A673 (cell line): Measurements from ENCODE around the gene BACH1. TPM values are rescaled to one million over a fixed set of nuclear protein-coding genes. Genes with fewer than 3 reads are reported as not detected.

Experiments
- BruUV-seq: library from RNA; stranded (reverse); fragments of 400-500 nt; replicated peaks from 2 replicates; lab custom pipeline; 2021; lab: Mats Ljungman, UMichigan
- CTCF ChIA-PET: fragments of 300-600 bp; sonication (Branson Sonifier 250); formaldehyde crosslinking; loops from one replicate; lab custom pipeline; 2022; ENCODE audit warnings: antibody characterized with exemption; lab: Charles Lee
- POLR2A ChIA-PET: fragments of 300-600 bp; sonication (Branson Sonifier 250); formaldehyde crosslinking; loops from one replicate; lab custom pipeline; 2022; ENCODE audit warnings: antibody characterized with exemption; ENCODE audit not compliant: low non-redundant PET; lab: Charles Lee
- DNase-seq: peaks from one replicate; pipeline ENCODE4 v3.0.0-alpha.2; 2015; ENCODE audit warnings: low spot score
- H3K27ac ChIP-seq: fragments of 200-600 bp; sonication (generic); 2 replicates; pipeline ENCODE4 v1.5.1; 2016; ENCODE audit warnings: mixed run types, low read depth, mild to moderate bottlenecking, mixed read lengths, antibody characterized with exemption, low read length; ENCODE audit not compliant: poor library complexity, severe bottlenecking
- H3K27me3 ChIP-seq: fragments of 200-600 bp; sonication (generic); replicated peaks from 2 replicates; pipeline ENCODE4 v1.6.1; 2017; ENCODE audit warnings: mixed run types, low read depth, mild to moderate bottlenecking, mixed read lengths, antibody characterized with exemption, low read length; ENCODE audit not compliant: insufficient read depth, poor library complexity
- H3K36me3 ChIP-seq: fragments of 200-600 bp; sonication (generic); 2 replicates; pipeline ENCODE4 v1.6.1; 2016; ENCODE audit warnings: mixed run types, mild to moderate bottlenecking, mixed read lengths, antibody characterized with exemption, low read length; ENCODE audit not compliant: insufficient read depth, poor library complexity, severe bottlenecking
- H3K4me1 ChIP-seq: fragments of 200-600 bp; sonication (generic); 2 replicates; pipeline ENCODE4 v1.6.1; 2017; ENCODE audit warnings: mixed run types, mild to moderate bottlenecking, mixed read lengths, antibody characterized with exemption, low read length; ENCODE audit not compliant: insufficient read depth, poor library complexity, severe bottlenecking
- H3K4me3 ChIP-seq: fragments of 200-600 bp; sonication (generic); 2 replicates; pipeline ENCODE4 v1.5.1; 2016; ENCODE audit warnings: low read depth, mixed run types, mild to moderate bottlenecking, mixed read lengths, low read length; ENCODE audit not compliant: poor library complexity, severe bottlenecking
- H3K9me3 ChIP-seq: fragments of 200-600 bp; sonication (generic); 2 replicates; pipeline ENCODE4 v1.6.1; 2016; ENCODE audit warnings: mixed run types, low read depth, mild to moderate bottlenecking, mixed read lengths, antibody characterized with exemption, low read length; ENCODE audit not compliant: poor library complexity, severe bottlenecking
- CTCF ChIP-seq: fragments of 300-800, 200-600 bp; sonication (generic); conservative IDR thresholded peaks from 2 replicates; pipeline ENCODE4 v1.5.1; 2017; ENCODE audit warnings: low read depth, mild to moderate bottlenecking, antibody characterized with exemption, low read length, moderate library complexity, mixed read lengths
- EZH2 ChIP-seq: fragments of 200-600 bp; sonication (generic); IDR thresholded peaks from 2 replicates; pipeline ENCODE4 v1.6.1; 2017; ENCODE audit warnings: borderline replicate concordance, low read depth, mild to moderate bottlenecking, mixed read lengths, antibody characterized with exemption, low read length; ENCODE audit not compliant: poor library complexity, severe bottlenecking
- intact Hi-C: fragments of 100-400 bp; cut with micrococcal nuclease; formaldehyde crosslinking; loops from one replicate; pipeline ENCODE4 v1.10.0; 2022; ENCODE audit not compliant: unreplicated experiment
- total RNA-seq: library from RNA; stranded (reverse); gene quantifications from 2 replicates; pipeline ENCODE4 v1.2.3, GENCODE V29; 2021

Gene BACH1
- total RNA-seq, 1 experiment from 2014 or later, result 103 TPM

- H3K27ac ChIP-seq, result no peak overlapping the region
- peaks cover 65% of the 10 kb centered on the region for H3K4me1 ChIP-seq
- peaks cover 9% of the 10 kb centered on the region for H3K36me3 ChIP-seq
- ChIA-PET CTCF (no interaction called here), POLR2A (no interaction called here)
- no peaks in the 10 kb centered on the region for H3K27me3 ChIP-seq
- no peak for TF ChIP-seq CTCF
- TF ChIP-seq EZH2, result no peak
- no TSS peak for BruUV-seq
- intact Hi-C loops, result no loop called here
- no peak for DNase-seq
- H3K9me3 ChIP-seq, result no peaks in the 10 kb centered on the region
- no peak overlapping the region for H3K4me3 ChIP-seq
Measured at GRCh38 chr21:29307718-29308455, 9.2 kb downstream of the BACH1 start.

- no peak for DNase-seq
- POLR2A ChIA-PET, result no interaction called here
- no peak overlapping the region for H3K4me3 ChIP-seq
- H3K36me3 ChIP-seq, result peaks cover 9% of the 10 kb centered on the region
- no TSS peak for BruUV-seq
- H3K27me3 ChIP-seq, result no peaks in the 10 kb centered on the region
- no peak overlapping the region for H3K27ac ChIP-seq
- TF ChIP-seq CTCF (no peak), EZH2 (no peak)
- H3K4me1 ChIP-seq, result peaks cover 60% of the 10 kb centered on the region
- CTCF ChIA-PET, result no interaction called here
- intact Hi-C loops, result no loop called here
- H3K9me3 ChIP-seq, result no peaks in the 10 kb centered on the region
Measured at GRCh38 chr21:29308456-29308783, 9.7 kb downstream of the BACH1 start.

- peaks cover 47% of the 10 kb centered on the region for H3K4me1 ChIP-seq
- intact Hi-C loops, result no loop called here
- TF ChIP-seq EZH2 (no peak), CTCF (no peak)
- H3K27ac ChIP-seq, result peak overlapping the region; percentile 10
- no peak for DNase-seq
- no peaks in the 10 kb centered on the region for H3K9me3 ChIP-seq
- no peaks in the 10 kb centered on the region for H3K27me3 ChIP-seq
- BruUV-seq, result no TSS peak
- H3K36me3 ChIP-seq, result peaks cover 9% of the 10 kb centered on the region
- POLR2A ChIA-PET, result no interaction called here
- no peak overlapping the region for H3K4me3 ChIP-seq
- CTCF ChIA-PET, result no interaction called here
Measured at GRCh38 chr21:29309703-29310102, 11.0 kb downstream of the BACH1 start.
